ES-I3 (cell line): ENCODE data around the gene ANKRD55.

ENCODE experiments used
- H3K36me3 ChIP-seq: 2 replicates; pipeline ENCODE4 v1.6.1; 2013; ENCODE audit warnings: mild to moderate bottlenecking, low read length, control low read depth, moderate library complexity; ENCODE audit not compliant: insufficient read depth
- H3K4me1 ChIP-seq: 2 replicates; pipeline ENCODE4 v1.6.1; 2013; ENCODE audit warnings: mild to moderate bottlenecking, control low read depth, low read length; ENCODE audit not compliant: insufficient read depth
- H3K9ac ChIP-seq: 2 replicates; pipeline ENCODE4 v1.6.1; 2013; ENCODE audit warnings: low read depth, mild to moderate bottlenecking, low read length, moderate library complexity
- H3K9me3 ChIP-seq: 2 replicates; pipeline ENCODE4 v1.6.1; 2013; ENCODE audit warnings: mild to moderate bottlenecking, low read length, moderate library complexity; ENCODE audit not compliant: control insufficient read depth, insufficient read depth

ANKRD55 gene

GRCh38 chr5:56078278-56079156 lies 154.6 kb downstream of the ANKRD55 start:
- Histone ChIP-seq H3K9me3 (no peaks in the 10 kb centered on the region), H3K4me1 (no peaks in the 10 kb centered on the region), H3K9ac (no peak overlapping the region), H3K36me3 (no peaks in the 10 kb centered on the region)

- Histone ChIP-seq H3K9me3 (no peaks in the 10 kb centered on the region; the same call in 1 of the 2 replicates), H3K4me1 (no peaks in the 10 kb centered on the region), H3K9ac (no peak overlapping the region), H3K36me3 (no peaks in the 10 kb centered on the region)
Observed at GRCh38 chr5:56077796-56078233, 155.3 kb downstream of the ANKRD55 start.

- H3K9me3 ChIP-seq: no peaks in the 10 kb centered on the region; the same call in 1 of the 2 replicates
- H3K9ac ChIP-seq: no peak overlapping the region
- H3K36me3 ChIP-seq: no peaks in the 10 kb centered on the region
- no peaks in the 10 kb centered on the region for H3K4me1 ChIP-seq
Observed at GRCh38 chr5:56076486-56076885, 156.6 kb downstream of the ANKRD55 start.

GRCh38 chr5:56075361-56075760 lies 157.8 kb downstream of the ANKRD55 start:
- Histone ChIP-seq H3K9me3 (no peaks in the 10 kb centered on the region; the same call in 1 of the 2 replicates), H3K4me1 (no peaks in the 10 kb centered on the region), H3K36me3 (no peaks in the 10 kb centered on the region), H3K9ac (no peak overlapping the region)

- H3K36me3 ChIP-seq: no peaks in the 10 kb centered on the region
- H3K9ac ChIP-seq: no peak overlapping the region
- H3K9me3 ChIP-seq: no peaks in the 10 kb centered on the region; the same call in 1 of the 2 replicates
- H3K4me1 ChIP-seq: no peaks in the 10 kb centered on the region
Observed at GRCh38 chr5:56072863-56073766, 160.0 kb downstream of the ANKRD55 start.

- no peak overlapping the region for H3K9ac ChIP-seq
- no peaks in the 10 kb centered on the region for H3K4me1 ChIP-seq
Observed at GRCh38 chr5:56071470-56071869, 161.7 kb downstream of the ANKRD55 start.

GRCh38 chr5:56070851-56071465 lies 162.2 kb downstream of the ANKRD55 start:
- Histone ChIP-seq H3K4me1 (no peaks in the 10 kb centered on the region), H3K9ac (no peak overlapping the region), H3K36me3 (no peaks in the 10 kb centered on the region), H3K9me3 (no peaks in the 10 kb centered on the region; the same call in 1 of the 2 replicates)

More at GRCh38 chr5:56071470-56071869, 161.7 kb downstream of the ANKRD55 start:
- no peaks in the 10 kb centered on the region for H3K36me3 ChIP-seq
- H3K9me3 ChIP-seq: no peaks in the 10 kb centered on the region; the same call in 1 of the 2 replicates

- Histone ChIP-seq H3K36me3 (no peaks in the 10 kb centered on the region), H3K9me3 (no peaks in the 10 kb centered on the region; the same call in 1 of the 2 replicates), H3K4me1 (no peaks in the 10 kb centered on the region), H3K9ac (no peak overlapping the region)
Observed at GRCh38 chr5:56069652-56070226, 163.4 kb downstream of the ANKRD55 start.

- H3K36me3 ChIP-seq: no peaks in the 10 kb centered on the region
- no peaks in the 10 kb centered on the region for H3K4me1 ChIP-seq
- H3K9ac ChIP-seq: no peak overlapping the region
- H3K9me3 ChIP-seq: no peaks in the 10 kb centered on the region
Observed at GRCh38 chr5:56066931-56067450, 166.1 kb downstream of the ANKRD55 start.

GRCh38 chr5:56064984-56065383 lies 168.1 kb downstream of the ANKRD55 start:
- H3K4me1 ChIP-seq: no peaks in the 10 kb centered on the region
- no peak overlapping the region for H3K9ac ChIP-seq

GRCh38 chr5:56060276-56061110 lies 172.6 kb downstream of the ANKRD55 start:
- H3K36me3 ChIP-seq: no peaks in the 10 kb centered on the region
- no peak overlapping the region for H3K9ac ChIP-seq
- H3K9me3 ChIP-seq: no peaks in the 10 kb centered on the region
- H3K4me1 ChIP-seq: no peaks in the 10 kb centered on the region

More at GRCh38 chr5:56064984-56065383, 168.1 kb downstream of the ANKRD55 start:
- H3K9me3 ChIP-seq: no peaks in the 10 kb centered on the region
- no peaks in the 10 kb centered on the region for H3K36me3 ChIP-seq

- H3K9me3 ChIP-seq: no peaks in the 10 kb centered on the region
- no peaks in the 10 kb centered on the region for H3K36me3 ChIP-seq
- no peaks in the 10 kb centered on the region for H3K4me1 ChIP-seq
- H3K9ac ChIP-seq: no peak overlapping the region
Observed at GRCh38 chr5:56059854-56060253, 173.3 kb downstream of the ANKRD55 start.

- no peaks in the 10 kb centered on the region; the same call in 1 of the 2 replicates for H3K9me3 ChIP-seq
- no peak overlapping the region for H3K9ac ChIP-seq
- no peaks in the 10 kb centered on the region for H3K36me3 ChIP-seq
- no peaks in the 10 kb centered on the region for H3K4me1 ChIP-seq
Observed at GRCh38 chr5:56056875-56057274, 176.3 kb downstream of the ANKRD55 start.
